MM.1S (cell line): Measurements from ENCODE around the gene CYP46A1.
"Not testable (repeated sequence)": the region's sequence is repeated elsewhere in the genome, so short reads cannot be mapped to it uniquely, and the experiment has no call there.

Source experiments
- DNase-seq: peaks from one replicate; pipeline ENCODE4 v3.0.0-alpha.2; 2015
- H2AFZ ChIP-seq: fragments of 300-600 bp; sonication (generic); 2 replicates; pipeline ENCODE4 v1.6.0; 2016; ENCODE audit warnings: antibody characterized with exemption, low read length
- H3F3A ChIP-seq: fragments of 300-600 bp; sonication (generic); 2 replicates; pipeline ENCODE4 v1.6.1; 2016; ENCODE audit warnings: mild to moderate bottlenecking, antibody characterized with exemption, low read length, moderate library complexity, mixed read lengths; ENCODE audit not compliant: insufficient read depth
- H3K27ac ChIP-seq: fragments of 300-600 bp; sonication (generic); 2 replicates; pipeline ENCODE4 v1.5.1; 2016; ENCODE audit warnings: mild to moderate bottlenecking, low read length
- H3K27me3 ChIP-seq: fragments of 300-600 bp; sonication (generic); replicated peaks from 2 replicates; pipeline ENCODE4 v1.6.0; 2016; ENCODE audit warnings: low read length; ENCODE audit not compliant: insufficient read depth
- H3K36me3 ChIP-seq: fragments of 300-600 bp; sonication (generic); replicated peaks from 2 replicates; pipeline ENCODE4 v1.6.1; 2016; ENCODE audit warnings: mild to moderate bottlenecking, low read length, mixed read lengths; ENCODE audit not compliant: insufficient read depth
- H3K4me1 ChIP-seq: fragments of 300-600 bp; sonication (generic); 2 replicates; pipeline ENCODE4 v1.6.1; 2016; ENCODE audit warnings: low read length, mixed read lengths
- H3K4me2 ChIP-seq: fragments of 300-600 bp; sonication (generic); 2 replicates; pipeline ENCODE4 v1.6.0; 2016; ENCODE audit warnings: low read depth, low read length
- H3K4me3 ChIP-seq: fragments of 300-600 bp; sonication (generic); 2 replicates; pipeline ENCODE4 v1.5.1; 2016; ENCODE audit warnings: low read length, mixed read lengths
- H3K79me2 ChIP-seq: fragments of 300-600 bp; sonication (generic); 2 replicates; pipeline ENCODE4 v1.6.1; 2016; ENCODE audit warnings: mixed run types, low read length, mixed read lengths
- H3K9ac ChIP-seq: fragments of 300-600 bp; sonication (generic); 2 replicates; pipeline ENCODE4 v1.6.1; 2016; ENCODE audit warnings: low read length, mixed read lengths
- H3K9me2 ChIP-seq: fragments of 300-600 bp; sonication (generic); replicated peaks from 2 replicates; pipeline ENCODE4 v1.6.1; 2016; ENCODE audit warnings: mild to moderate bottlenecking, low read length, mixed read lengths; ENCODE audit not compliant: insufficient read depth
- H3K9me3 ChIP-seq: fragments of 300-600 bp; sonication (generic); replicated peaks from 2 replicates; pipeline ENCODE4 v1.6.1; 2016; ENCODE audit warnings: mild to moderate bottlenecking, low read length, mixed read lengths; ENCODE audit not compliant: insufficient read depth
- H4K20me1 ChIP-seq: fragments of 300-600 bp; sonication (generic); 2 replicates; pipeline ENCODE4 v1.6.1; 2016; ENCODE audit warnings: mild to moderate bottlenecking, low read length, moderate library complexity, mixed read lengths; ENCODE audit not compliant: insufficient read depth
- CTCF ChIP-seq: fragments of 300-600 bp; sonication (generic); IDR thresholded peaks from 2 replicates; pipeline ENCODE4 v1.5.1; 2016; ENCODE audit warnings: antibody characterized with exemption, low read length, mixed read lengths
- EZH2 ChIP-seq: fragments of 300-600 bp; sonication (generic); optimal IDR thresholded peaks from 2 replicates; pipeline ENCODE3; 2017; ENCODE audit warnings: low read depth, mild to moderate bottlenecking, antibody characterized with exemption, low read length, mixed read lengths
- EZH2phosphoT487 ChIP-seq: fragments of 300-600 bp; sonication (generic); IDR thresholded peaks from 2 replicates; pipeline ENCODE4 v1.6.1; 2018; ENCODE audit warnings: antibody characterized with exemption, low read length

CYP46A1 gene

GRCh38 chr14:99660794-99661193 lies 23.3 kb upstream of the CYP46A1 start:
- Histone ChIP-seq H3K4me3 (no peak overlapping the region), H3K27ac (no peak overlapping the region), H3F3A (no peaks in the 10 kb centered on the region), H3K4me2 (no peak overlapping the region), H3K36me3 (no peaks in the 10 kb centered on the region), H2AFZ (no peak overlapping the region), H4K20me1 (no peaks in the 10 kb centered on the region), H3K9me2 (no peaks in the 10 kb centered on the region), H3K9ac (no peak overlapping the region), H3K4me1 (no peaks in the 10 kb centered on the region), H3K79me2 (no peaks in the 10 kb centered on the region), H3K9me3 (no peaks in the 10 kb centered on the region), H3K27me3 (no peaks in the 10 kb centered on the region)
- DNase-seq, result no peak
- TF ChIP-seq EZH2 (no peak), CTCF (no peak), EZH2phosphoT487 (no peak)

- H3K79me2 ChIP-seq, H3K27ac ChIP-seq, H3K9me2 ChIP-seq, H2AFZ ChIP-seq, H3K4me3 ChIP-seq, H3K9ac ChIP-seq, H3K27me3 ChIP-seq, H4K20me1 ChIP-seq, H3K4me2 ChIP-seq, DNase-seq, H3F3A ChIP-seq, H3K4me1 ChIP-seq, H3K36me3 ChIP-seq, H3K9me3 ChIP-seq: not testable (repeated sequence)
Observed at GRCh38 chr14:99661206-99661605, 22.9 kb upstream of the CYP46A1 start.

- H3K9me2 ChIP-seq, result no peaks in the 10 kb centered on the region
- H3K4me2 ChIP-seq, result no peak overlapping the region
- no peaks in the 10 kb centered on the region for H3K27me3 ChIP-seq
- no peaks in the 10 kb centered on the region for H3K9me3 ChIP-seq
- no peak overlapping the region for H3K4me3 ChIP-seq
- no peaks in the 10 kb centered on the region for H3K79me2 ChIP-seq
- H4K20me1 ChIP-seq, result no peaks in the 10 kb centered on the region
- DNase-seq, result no peak
- no peaks in the 10 kb centered on the region for H3F3A ChIP-seq
- H3K4me1 ChIP-seq, result no peaks in the 10 kb centered on the region
- no peaks in the 10 kb centered on the region for H3K36me3 ChIP-seq
- H2AFZ ChIP-seq, result no peak overlapping the region
- TF ChIP-seq EZH2, result no peak
- no peak for TF ChIP-seq EZH2phosphoT487
- TF ChIP-seq CTCF, result no peak
- no peak overlapping the region for H3K27ac ChIP-seq
- H3K9ac ChIP-seq, result no peak overlapping the region
Observed at GRCh38 chr14:99662846-99663245, 21.3 kb upstream of the CYP46A1 start.

- Histone ChIP-seq H3K4me2 (no peak overlapping the region), H3K9ac (no peak overlapping the region), H3K9me3 (no peaks in the 10 kb centered on the region), H4K20me1 (no peaks in the 10 kb centered on the region), H3K79me2 (no peaks in the 10 kb centered on the region), H3K4me3 (no peak overlapping the region), H3K27me3 (no peaks in the 10 kb centered on the region), H3K9me2 (no peaks in the 10 kb centered on the region), H3F3A (no peaks in the 10 kb centered on the region), H3K27ac (no peak overlapping the region), H3K36me3 (no peaks in the 10 kb centered on the region), H2AFZ (no peak overlapping the region), H3K4me1 (no peaks in the 10 kb centered on the region)
- no peak for DNase-seq
- TF ChIP-seq EZH2 (no peak), CTCF (no peak), EZH2phosphoT487 (no peak)
Observed at GRCh38 chr14:99663386-99664057, 20.6 kb upstream of the CYP46A1 start.
